UCSD-AML1 (cell line): ENCODE results near the gene CSTB.
A peak's percentile ranks its signal among the peaks of the same experiment; 100 is the strongest.

Source experiments
- DNase-seq: peaks from one replicate; lab custom pipeline; 2025; ENCODE audit not compliant: unreplicated experiment; lab: John Stamatoyannopoulos, UW

Gene CSTB

DNA sequence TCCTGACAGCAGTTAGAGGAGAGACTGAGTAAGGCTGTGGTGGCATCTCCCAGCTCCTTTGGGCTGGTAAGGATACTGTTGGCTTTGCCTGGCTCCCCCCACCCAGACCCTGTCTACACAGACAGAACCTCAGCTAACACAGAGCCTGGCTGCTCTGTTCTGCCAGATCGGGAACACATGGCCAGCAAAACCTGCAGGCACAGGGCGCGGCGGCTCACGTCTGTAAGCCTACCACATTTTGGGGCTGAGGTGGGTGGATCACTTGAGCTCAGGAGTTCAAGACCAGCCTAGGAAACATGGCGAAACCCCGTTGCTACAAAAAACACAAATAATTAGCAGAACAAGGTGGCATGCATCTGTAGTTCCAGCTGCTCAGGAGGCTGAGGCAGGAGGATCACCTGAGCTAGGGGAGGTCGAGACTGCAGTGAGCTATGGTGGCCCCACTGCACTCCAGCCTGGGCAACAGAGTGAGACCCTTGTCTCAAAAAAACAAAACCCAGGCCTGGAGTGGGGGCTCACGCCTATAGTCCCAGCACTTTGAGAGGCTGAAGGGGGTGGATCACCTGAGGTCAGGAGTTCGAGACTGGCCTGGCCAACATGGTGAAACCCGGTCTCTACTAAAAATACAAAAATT is 6.7 kb downstream of the CSTB start:
- no peak for DNase-seq

DNA sequence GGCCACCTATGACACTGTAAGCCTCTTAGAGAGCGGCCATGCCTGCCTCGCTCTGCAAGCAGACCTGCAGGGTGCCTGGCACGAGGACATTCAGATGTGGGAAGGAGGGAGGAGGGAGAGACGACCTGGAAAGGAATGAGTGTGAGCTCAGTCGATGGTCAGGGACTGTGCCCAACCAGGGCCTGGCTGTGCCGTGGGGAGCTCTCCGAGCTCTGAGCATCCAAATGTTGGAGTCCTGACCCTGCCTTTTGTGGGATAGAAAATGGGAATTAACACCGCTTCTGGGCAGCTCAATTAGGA is 7.3 kb downstream of the CSTB start:
- DNase-seq, result no peak

DNA sequence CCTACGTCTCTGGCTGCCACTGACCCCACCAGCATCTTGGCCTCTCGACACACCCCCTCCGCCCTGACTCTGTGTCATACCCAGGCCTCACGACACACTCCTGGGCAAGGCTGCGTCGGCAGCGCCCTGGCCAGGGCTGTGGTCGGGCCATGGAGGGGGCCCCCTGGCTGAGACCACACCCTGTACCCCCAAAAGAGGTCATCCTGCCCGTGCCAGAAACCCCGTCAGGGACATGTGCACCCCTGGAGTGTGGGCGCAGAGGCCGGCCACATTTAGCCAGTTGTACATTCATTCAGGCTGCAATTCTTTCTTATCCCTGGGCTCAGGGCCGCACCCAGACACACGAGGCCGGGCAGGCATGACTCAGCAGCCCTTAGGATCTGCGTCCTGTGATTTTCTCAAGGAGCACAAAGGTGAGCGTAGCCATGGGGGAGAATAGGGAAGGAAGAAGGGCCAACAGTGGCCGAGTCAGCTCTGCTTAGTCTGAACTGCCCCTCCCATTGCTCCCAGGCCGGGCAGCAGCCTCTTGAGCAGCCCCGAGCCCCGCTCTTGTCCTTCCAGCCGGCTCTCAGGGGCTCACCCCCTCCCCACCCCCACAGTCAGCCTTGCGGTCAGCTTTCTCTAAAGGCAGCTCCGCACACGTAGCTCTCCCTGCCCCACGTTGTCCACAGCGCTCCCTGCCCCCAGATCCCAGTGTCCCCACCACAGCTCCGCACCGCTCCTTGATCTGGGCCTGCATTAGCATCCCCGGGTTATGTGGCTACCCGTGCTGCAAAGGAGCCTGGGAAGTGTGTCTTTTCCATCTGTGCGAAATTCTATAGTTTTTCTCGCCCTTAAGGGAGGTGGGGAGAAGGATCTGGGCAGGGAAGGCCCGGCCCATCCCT is 7.9 kb downstream of the CSTB start:
- DNase-seq, result peak; percentile 33

DNA sequence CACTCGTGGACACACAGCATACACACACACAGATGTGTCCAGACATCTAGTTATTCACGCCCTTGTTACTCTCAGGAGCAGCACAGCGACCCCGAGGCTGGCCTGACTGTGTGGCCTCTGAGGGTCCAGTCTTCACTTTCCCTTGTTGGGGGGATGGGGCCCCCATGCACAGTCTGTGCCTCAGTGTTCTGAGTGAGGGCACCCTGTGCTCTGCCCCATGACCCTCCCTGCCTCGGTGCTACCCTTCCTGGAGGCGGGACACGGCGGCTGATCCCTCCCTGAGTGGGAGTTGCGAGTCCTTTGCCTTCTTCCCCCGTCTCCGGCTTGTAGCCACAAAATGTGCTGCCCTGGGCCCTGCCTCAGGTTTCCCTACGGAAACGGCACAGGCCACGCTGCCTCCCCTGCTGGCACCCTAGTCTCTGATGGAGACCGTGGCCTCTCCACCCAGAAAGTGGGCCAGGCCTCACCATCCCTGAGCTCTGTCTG is 8.6 kb downstream of the CSTB start:
- DNase-seq, result no peak

DNA sequence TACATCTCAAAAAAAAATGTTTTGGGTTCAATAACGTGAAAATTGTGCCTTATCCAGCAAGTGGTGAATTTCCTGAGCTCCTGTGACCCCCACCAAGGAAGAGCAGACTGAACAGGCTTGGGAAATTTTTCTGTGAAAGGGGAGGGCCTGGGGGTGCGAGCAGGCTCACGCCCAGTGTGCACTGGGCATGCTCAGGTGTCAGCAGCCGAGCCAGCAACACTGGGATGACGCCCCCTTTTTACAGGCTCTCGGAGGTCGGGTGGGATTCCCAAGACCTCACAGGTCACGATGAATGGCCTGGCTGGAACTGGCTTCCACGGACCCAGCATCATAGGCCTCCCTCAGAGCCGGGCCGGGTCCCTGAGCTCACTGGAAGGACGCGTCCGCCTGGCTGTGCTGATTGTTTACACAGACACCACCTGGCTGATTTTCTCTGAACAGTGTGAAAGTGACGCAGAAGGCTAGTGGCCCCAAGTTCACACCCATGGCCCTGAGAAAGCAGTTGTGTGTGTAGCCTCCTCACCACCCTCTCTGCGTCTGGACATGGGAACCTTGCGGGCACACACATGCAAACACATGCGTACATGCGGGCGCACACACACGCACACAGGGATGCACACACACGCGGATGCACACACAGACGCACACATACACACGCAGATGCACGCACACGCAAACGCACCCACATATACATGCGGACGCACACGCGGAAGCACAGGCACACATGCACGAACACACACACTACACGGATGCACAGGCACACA is 9.2 kb downstream of the CSTB start:
- no peak for DNase-seq

DNA sequence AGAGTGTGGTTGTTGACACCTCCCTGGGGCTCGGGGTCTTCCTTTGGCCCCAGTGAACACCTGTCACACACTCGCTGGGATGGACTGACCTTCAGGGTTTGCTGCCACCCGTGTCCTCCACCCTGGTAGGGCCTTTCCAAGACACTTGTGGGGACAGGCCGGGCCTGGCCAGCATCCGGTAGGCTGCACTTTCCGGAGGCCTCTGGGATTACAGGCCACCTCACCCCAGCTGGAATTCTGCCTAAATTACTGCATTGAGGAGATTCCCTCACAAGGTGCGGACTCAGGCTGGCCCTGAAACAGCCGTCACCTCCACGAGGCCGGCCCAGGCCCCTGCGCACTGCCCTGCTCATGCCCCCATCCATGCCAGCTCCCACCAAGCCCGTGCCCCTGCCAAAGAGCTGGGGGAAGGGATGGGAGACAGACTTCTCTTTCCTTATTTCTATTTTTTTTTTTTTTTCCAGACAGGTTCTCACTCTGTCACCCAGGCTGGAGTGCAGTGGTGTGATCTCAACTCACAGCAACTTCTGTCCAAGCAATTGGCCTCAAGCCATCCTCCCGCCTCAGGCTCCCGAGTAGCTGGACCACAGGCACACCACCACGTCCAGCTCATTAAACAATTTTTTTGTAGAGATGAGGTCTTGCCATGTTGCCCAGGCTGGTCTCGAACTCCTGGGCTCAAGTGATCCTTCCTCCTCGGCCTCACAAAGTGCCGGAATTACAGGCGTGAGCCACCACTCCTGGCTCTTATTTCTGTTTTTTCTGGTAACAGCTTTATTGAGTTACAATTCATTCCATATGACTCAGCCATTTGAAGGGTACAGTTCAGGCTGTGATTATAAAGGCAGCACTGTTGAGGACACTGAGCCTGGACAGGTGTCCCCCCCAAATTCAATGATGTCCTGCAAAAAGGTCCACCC is 11.3 kb downstream of the CSTB start:
- no peak for DNase-seq

DNA sequence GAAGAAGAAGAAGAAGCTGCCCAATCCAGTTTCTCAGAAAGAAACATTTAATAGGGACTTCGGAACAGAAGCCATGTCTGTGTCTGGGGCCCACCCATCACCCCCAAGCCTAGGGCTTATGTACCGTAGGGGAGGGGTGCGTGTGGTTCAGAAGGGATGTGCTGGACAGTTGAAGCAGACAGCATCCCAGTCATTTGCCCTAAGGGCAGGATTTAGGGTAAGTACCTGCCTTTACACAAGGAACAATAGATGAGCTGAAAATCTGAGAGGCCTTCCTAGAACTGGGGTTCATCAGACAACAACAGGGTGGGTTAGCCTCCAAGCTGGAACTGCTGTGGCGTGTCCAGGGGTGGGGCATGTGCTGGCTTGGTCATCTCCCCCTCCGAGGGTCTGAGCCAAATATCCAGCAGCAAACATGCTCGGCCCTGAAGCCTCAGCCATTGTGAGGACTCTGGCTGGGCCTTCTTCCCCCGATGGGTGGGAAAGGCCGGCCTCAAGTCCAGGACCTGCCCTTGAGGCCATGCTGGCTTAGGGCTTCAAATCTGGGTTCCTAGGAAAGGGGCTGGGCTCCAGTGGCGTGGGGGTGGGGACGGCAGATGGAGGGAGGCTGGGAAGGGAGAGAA is 12.1 kb downstream of the CSTB start:
- DNase-seq, result no peak

DNA sequence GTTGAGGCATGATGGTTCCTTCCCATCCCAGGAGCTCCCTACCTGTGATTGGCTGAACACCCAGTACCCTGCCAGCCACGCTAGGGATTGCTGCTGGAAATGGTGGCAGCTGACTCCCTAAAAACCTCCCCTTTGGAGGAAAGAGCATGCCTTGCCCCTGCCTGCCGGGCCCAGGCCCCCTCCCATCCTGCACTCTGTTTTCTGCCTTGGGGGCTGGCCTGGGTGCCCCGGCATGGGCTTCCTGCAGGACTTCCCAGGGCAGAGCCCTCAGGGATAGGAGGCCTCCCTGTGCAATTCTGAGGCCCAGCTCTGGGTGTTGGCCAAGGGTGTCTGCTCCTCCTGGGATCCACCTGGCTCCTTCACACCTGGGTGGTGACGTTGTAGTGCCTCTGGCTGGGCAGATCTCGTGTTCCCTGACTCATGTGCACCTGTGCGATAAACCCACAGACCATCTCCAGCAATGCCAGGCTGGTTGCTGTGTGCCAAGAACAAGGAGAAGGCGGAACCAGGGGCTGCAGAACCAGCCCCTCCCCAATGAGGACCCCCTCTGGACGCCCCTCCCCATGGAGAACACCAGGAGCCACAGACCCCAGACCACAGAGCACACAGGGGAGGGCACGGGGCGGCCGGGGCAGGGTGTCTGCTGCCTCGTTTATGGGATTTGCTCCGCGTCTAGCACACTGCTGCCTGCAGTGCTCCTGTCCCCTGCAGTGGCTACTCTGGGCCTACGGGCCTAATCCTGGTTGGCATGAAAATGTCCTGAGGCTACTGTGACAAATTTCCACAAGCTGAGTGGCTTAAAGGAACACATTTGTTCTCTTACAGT is 13.6 kb downstream of the CSTB start:
- DNase-seq, result no peak

DNA sequence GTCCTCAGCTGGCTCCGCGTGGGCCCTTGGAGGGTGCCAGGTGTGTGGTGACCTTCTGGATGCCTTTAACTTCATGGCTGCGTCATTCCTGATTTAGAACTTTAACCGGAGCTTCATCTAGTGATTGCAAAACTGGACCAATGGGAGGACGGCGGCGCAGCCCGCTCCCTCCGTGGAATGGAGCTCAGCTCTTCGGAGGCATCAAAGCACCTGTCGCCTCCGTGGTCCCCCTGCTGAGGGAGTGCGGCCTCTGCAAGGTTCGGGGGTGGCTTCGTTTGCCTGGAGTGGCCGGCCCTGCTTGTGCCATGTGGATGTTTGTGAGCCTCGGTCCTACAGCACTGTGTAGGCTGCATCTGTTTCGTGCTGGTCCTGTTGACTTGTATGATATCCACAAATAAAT is 14.2 kb downstream of the CSTB start:
- no peak for DNase-seq

DNA sequence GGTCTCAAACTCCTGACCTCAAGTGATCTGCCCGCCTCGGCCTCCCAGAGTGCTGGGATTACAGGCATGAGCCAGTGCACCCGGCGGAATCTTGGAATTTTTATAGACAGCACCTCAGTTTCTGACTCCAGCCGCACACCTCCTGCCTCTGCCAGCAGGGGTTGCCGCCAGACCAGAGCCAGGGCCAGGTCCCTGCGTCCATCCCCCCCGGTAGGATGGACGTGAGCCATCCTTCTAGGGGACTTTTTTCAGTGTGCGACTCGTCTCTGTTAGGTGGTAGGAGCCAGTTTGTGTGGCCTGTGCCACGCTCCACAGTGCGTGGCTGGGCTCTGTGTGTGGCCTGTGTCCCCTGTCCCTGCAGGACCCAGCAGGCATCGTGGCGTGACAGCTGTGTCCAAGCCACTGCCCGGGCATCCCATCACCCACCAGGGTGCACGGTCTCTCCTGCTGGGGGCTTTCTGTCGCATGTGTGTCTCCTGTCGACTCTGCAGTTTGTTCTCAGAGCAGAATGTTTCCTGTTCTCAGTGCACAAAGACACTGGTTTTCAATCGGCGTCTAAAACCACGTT is 15.6 kb downstream of the CSTB start:
- no peak for DNase-seq

DNA sequence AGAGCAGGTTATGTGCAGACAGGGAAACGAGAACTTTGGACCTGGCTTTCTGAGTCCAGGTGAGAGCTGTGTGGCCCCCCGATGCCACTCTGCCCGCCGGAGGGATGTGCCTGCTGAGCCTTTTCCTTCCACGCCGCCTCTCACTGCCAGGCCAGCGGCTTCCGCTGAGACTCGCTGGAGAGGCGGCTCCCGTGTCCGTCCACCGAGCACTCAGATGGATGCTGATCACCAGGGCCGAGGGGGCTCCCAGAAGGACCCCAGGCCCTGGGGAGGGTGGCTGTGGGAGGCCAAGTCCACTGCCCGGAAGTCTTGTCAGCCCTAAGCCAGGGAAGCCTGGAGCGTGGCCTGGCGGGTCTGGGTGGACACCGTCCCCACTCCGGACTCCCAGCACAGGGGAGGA is 16.5 kb downstream of the CSTB start:
- DNase-seq, result no peak

DNA sequence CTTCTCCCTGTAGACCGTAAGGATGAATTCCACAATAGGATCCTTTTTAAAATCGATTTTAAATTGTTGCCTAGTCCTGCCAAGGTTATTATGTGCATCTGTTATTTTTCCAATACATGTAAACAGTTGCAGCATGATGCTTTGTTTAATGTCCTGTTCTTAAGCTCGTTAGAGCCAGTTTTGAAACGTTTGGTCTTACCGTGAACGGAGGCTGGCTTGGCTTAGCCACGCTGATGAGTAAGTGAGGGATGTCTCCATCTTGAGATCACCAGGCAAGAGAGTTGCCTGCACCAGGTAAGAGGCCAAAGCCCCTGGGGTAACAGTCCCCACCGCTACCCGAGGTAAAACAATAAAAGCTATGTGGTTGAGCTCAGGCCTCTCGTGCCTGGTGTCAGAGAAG is 17.3 kb downstream of the CSTB start:
- DNase-seq, result no peak

DNA sequence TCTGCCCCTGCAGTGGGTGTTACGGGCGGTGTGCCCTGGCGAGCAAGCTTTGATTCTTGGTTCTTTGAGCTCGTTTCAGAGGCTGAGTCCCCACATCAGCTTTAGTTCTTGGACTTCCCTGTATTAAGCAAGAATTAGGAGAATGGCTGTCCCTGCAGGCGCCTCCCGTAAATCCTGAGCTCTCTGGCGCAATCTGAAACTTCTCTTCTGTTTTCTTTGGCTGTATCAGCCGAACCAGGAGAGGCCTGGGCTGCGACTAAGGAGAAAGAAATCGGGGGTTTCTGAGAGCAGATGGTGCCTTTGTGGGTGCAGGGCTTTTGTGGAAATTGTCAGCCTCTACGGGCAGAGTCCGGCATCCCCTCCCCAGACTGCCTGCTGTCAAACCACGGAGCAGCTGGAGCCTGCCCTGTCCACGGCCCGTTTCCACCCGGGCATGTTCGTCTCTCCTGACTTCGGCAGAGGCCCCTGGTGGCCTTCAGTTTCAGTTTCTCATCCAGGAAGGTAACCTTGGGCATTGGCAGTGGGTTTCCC is 17.9 kb downstream of the CSTB start:
- no peak for DNase-seq

DNA sequence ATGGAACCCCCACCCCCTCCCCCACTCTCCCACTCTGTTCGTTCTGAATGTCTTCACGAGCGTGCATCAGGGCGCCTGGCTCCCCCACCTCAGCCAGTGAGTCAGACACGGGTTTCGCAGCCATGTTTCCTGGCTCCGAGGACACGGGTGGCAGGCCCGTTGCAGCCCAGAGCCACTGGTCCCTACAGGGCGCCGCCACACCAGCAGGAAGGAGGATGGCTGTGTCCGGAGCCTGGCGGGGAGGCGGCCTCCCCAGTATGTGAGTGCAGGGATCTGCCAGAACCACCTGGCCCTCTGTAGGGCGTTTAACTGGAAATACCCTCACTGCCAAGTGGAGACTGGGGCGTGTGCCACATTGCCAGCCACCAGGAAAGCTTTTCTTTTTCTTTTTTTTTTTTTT is 18.5 kb downstream of the CSTB start:
- no peak for DNase-seq

DNA sequence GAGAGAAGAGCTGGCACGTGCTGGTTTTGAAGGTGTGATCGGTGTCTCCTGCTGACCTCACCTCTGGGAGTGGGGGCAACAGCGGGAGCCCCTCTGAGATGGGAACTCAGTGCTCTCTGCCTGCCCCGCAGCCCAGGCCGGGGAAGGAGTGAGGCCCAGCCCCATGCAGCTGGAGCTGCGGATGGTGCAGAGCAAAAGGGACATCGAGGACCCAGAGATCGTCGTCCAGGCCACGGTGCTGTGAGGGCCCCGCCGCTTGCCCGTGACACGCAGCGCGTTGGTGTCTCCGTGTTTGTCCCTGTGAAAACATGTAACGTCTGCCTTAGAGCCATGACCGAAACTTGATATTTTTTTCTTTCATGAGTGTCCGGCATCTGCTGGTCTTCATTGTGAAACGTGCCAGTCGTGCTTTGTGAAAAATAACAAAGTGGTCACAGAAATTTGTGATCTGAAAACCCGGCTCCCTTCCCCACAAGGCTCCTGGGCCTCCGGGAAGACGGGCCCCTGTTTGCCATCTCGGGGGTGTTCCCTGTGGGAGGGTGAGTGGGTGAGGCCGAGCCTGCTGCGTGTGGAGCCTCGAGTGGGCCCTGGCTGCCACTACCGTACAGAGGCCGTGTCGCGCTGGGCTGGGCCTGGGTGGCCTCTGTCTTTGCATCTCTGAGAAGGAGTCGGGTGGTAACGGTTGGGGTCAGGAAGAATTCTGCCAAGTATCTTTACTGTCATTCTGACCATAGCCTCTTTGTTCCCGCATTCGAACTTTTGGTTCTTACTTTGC is 20.1 kb downstream of the CSTB start:
- DNase-seq, result no peak

DNA sequence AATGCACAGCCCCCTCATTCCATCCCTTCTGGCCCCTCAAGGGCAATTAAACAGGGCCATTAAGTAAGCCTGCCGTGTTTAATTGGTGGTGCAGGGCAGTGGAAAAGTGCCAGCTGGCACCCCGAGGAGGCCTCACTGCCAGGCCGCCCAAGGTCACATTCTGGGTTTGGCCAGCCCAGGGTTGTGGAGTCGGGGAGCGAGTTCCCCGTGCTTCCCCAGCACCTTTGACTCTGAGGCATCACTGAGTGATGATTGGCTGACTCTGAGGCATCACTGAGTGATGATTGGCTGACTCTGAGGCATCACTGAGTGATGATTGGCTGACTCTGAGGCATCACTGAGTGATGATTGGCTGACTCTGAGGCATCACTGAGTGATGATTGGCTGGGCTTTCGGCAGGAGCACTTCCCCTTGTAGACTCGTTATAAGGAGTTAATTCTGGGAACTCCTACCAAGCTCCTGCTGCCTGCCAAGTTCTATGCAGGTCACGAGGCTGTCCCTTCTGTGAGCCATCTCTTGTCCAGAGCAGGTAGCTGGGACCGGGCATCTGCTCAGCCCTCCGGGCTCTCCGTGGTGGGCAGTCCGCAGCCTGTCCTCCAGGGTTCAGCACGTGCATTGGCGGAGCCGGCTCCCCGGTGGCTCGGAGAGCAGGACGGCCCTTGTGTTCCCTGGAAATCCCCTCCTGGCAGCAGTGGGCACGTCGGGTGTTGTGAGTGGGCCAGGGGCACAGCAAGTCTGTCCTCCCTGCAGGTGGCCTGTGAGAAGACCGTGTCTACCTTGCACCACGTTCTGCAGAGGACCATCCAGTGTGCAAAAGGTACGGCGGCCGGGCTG is 20.9 kb downstream of the CSTB start:
- DNase-seq, result no peak

DNA sequence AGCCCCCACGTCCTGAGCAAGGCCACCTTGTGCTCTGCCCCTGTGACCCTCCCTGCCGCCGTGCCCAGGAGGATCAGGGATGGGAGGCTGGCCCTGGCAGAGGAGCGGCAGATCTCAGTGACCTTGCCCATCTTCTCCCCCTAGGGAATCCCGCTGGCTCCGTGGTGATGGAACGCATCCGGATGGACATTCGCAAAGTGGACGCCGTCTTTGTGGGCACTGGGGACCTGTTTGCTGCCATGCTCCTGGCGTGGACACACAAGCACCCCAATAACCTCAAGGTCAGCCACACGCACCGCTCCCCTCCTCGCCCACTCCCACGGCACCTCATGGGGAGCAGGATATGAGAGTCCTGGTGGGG is 22.7 kb downstream of the CSTB start:
- no peak for DNase-seq
